ENCODE measurements around the gene TM9SF2.

- no peak for TF ChIP-seq EZH2 (IDR thresholded peaks at IDR 0.05)
- TF ChIP-seq POLR2AphosphoS5 (IDR thresholded peaks at IDR 0.05; ENCODE audit: borderline replicate concordance, low read depth, low read length) = no peak
Measured at GRCh38 chr13:99540530-99540929, 39.3 kb downstream of the TM9SF2 start.
